Measurements from ENCODE around the gene NR2C2. TPM values are rescaled to one million over a fixed set of nuclear protein-coding genes. Genes with fewer than 3 reads are reported as not detected.

The NR2C2 gene
- total RNA-seq, 1 experiment from 2014 or later = 50.8 TPM

DNA sequence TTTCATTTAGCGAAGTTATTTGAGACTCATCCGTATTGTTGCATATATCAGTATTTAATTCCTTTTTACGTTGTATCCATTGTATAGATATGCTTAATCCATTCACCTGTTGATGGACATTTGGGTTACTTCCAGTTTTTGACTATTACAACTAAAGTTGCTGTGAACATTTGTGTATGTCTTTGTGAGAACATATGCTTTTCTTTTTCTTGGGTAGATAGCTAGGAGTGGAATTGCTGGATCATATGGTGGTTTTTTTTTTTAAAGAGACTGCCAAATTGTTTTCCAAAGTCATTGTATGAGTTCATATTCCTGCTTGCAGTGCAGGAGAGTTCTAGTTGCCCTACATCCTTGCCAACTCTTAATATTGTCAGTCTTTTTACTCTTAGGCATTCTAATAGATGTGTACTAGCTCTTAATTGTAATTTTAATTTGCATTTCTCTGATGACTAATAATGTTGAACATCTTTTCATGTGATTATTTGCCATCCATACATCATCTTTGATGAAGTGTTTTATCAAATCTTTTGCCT, 37.3 kb downstream of the NR2C2 start:
- POLR2A ChIA-PET = no interaction called here
- Mint-ChIP-seq H3K36me3 (no peaks in the 10 kb centered on the region), H3K4me1 (peaks cover 12% of the 10 kb centered on the region), H3K27ac (no peak overlapping the region), H3K27me3 (ENCODE audit: low read depth) (peaks cover 26% of the 10 kb centered on the region), H3K4me3 (no peak overlapping the region), H3K9me3 (peaks cover 6% of the 10 kb centered on the region; the same call in 1 of the 2 replicates)
- ATAC-seq (no peak), DNase-seq (ENCODE audit: low spot score) (no peak)
- CTCF ChIA-PET = no interaction called here
- TF ChIP-seq GABPB1 (CRISPR knock-in tag; IDR thresholded peaks at IDR 0.05) = no peak
- TF ChIP-seq, protein P1, sequence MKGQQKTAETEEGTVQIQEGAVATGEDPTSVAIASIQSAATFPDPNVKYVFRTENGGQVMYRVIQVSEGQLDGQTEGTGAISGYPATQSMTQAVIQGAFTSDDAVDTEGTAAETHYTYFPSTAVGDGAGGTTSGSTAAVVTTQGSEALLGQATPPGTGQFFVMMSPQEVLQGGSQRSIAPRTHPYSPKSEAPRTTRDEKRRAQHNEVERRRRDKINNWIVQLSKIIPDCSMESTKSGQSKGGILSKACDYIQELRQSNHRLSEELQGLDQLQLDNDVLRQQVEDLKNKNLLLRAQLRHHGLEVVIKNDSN (CRISPR knock-in tag; IDR thresholded peaks at IDR 0.05) = no peak
- TF ChIP-seq ZNF263 (CRISPR knock-in tag; IDR thresholded peaks at IDR 0.05; ENCODE audit: low read depth) = no peak
- TF ChIP-seq JUN (CRISPR knock-in tag; IDR thresholded peaks at IDR 0.05) = no peak
- TF ChIP-seq FOXJ3 (CRISPR knock-in tag; IDR thresholded peaks at IDR 0.05; ENCODE audit: borderline replicate concordance) = no peak
- TF ChIP-seq, protein P2, sequence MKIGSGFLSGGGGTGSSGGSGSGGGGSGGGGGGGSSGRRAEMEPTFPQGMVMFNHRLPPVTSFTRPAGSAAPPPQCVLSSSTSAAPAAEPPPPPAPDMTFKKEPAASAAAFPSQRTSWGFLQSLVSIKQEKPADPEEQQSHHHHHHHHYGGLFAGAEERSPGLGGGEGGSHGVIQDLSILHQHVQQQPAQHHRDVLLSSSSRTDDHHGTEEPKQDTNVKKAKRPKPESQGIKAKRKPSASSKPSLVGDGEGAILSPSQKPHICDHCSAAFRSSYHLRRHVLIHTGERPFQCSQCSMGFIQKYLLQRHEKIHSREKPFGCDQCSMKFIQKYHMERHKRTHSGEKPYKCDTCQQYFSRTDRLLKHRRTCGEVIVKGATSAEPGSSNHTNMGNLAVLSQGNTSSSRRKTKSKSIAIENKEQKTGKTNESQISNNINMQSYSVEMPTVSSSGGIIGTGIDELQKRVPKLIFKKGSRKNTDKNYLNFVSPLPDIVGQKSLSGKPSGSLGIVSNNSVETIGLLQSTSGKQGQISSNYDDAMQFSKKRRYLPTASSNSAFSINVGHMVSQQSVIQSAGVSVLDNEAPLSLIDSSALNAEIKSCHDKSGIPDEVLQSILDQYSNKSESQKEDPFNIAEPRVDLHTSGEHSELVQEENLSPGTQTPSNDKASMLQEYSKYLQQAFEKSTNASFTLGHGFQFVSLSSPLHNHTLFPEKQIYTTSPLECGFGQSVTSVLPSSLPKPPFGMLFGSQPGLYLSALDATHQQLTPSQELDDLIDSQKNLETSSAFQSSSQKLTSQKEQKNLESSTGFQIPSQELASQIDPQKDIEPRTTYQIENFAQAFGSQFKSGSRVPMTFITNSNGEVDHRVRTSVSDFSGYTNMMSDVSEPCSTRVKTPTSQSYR (CRISPR knock-in tag; IDR thresholded peaks at IDR 0.05) = no peak
- TF ChIP-seq ZNF232 (CRISPR knock-in tag; IDR thresholded peaks at IDR 0.05) = no peak
- TF ChIP-seq ESRRA (CRISPR knock-in tag; IDR thresholded peaks at IDR 0.05; ENCODE audit: borderline replicate concordance) = no peak
- no peak for TF ChIP-seq MYBL2 (CRISPR knock-in tag; IDR thresholded peaks at IDR 0.05)
- no peak for TF ChIP-seq SMAD3 (CRISPR knock-in tag; IDR thresholded peaks at IDR 0.05; ENCODE audit: borderline replicate concordance)
- TF ChIP-seq RELA (CRISPR knock-in tag; IDR thresholded peaks at IDR 0.05; ENCODE audit: borderline replicate concordance) = no peak
- TF ChIP-seq GTF2I (CRISPR knock-in tag; conservative IDR thresholded peaks at IDR 0.05) = no peak
- TF ChIP-seq KAT7 (CRISPR knock-in tag; IDR thresholded peaks at IDR 0.05; ENCODE audit: borderline replicate concordance) = no peak
- TF ChIP-seq NR1H2 (CRISPR knock-in tag; IDR thresholded peaks at IDR 0.05) = no peak
- no peak for TF ChIP-seq CREM (CRISPR knock-in tag; IDR thresholded peaks at IDR 0.05)
- TF ChIP-seq, protein P3, sequence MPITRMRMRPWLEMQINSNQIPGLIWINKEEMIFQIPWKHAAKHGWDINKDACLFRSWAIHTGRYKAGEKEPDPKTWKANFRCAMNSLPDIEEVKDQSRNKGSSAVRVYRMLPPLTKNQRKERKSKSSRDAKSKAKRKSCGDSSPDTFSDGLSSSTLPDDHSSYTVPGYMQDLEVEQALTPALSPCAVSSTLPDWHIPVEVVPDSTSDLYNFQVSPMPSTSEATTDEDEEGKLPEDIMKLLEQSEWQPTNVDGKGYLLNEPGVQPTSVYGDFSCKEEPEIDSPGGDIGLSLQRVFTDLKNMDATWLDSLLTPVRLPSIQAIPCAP (CRISPR knock-in tag; IDR thresholded peaks at IDR 0.05) = no peak
- TF ChIP-seq, protein P4, sequence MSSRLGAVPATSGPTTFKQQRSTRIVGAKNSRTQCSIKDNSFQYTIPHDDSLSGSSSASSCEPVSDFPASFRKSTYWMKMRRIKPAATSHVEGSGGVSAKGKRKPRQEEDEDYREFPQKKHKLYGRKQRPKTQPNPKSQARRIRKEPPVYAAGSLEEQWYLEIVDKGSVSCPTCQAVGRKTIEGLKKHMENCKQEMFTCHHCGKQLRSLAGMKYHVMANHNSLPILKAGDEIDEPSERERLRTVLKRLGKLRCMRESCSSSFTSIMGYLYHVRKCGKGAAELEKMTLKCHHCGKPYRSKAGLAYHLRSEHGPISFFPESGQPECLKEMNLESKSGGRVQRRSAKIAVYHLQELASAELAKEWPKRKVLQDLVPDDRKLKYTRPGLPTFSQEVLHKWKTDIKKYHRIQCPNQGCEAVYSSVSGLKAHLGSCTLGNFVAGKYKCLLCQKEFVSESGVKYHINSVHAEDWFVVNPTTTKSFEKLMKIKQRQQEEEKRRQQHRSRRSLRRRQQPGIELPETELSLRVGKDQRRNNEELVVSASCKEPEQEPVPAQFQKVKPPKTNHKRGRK (CRISPR knock-in tag; IDR thresholded peaks at IDR 0.05; ENCODE audit: borderline replicate concordance) = no peak
- TF ChIP-seq, protein P5, sequence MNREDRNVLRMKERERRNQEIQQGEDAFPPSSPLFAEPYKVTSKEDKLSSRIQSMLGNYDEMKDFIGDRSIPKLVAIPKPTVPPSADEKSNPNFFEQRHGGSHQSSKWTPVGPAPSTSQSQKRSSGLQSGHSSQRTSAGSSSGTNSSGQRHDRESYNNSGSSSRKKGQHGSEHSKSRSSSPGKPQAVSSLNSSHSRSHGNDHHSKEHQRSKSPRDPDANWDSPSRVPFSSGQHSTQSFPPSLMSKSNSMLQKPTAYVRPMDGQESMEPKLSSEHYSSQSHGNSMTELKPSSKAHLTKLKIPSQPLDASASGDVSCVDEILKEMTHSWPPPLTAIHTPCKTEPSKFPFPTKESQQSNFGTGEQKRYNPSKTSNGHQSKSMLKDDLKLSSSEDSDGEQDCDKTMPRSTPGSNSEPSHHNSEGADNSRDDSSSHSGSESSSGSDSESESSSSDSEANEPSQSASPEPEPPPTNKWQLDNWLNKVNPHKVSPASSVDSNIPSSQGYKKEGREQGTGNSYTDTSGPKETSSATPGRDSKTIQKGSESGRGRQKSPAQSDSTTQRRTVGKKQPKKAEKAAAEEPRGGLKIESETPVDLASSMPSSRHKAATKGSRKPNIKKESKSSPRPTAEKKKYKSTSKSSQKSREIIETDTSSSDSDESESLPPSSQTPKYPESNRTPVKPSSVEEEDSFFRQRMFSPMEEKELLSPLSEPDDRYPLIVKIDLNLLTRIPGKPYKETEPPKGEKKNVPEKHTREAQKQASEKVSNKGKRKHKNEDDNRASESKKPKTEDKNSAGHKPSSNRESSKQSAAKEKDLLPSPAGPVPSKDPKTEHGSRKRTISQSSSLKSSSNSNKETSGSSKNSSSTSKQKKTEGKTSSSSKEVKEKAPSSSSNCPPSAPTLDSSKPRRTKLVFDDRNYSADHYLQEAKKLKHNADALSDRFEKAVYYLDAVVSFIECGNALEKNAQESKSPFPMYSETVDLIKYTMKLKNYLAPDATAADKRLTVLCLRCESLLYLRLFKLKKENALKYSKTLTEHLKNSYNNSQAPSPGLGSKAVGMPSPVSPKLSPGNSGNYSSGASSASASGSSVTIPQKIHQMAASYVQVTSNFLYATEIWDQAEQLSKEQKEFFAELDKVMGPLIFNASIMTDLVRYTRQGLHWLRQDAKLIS (CRISPR knock-in tag; IDR thresholded peaks at IDR 0.05; ENCODE audit: borderline replicate concordance) = no peak
- TF ChIP-seq, protein P6, sequence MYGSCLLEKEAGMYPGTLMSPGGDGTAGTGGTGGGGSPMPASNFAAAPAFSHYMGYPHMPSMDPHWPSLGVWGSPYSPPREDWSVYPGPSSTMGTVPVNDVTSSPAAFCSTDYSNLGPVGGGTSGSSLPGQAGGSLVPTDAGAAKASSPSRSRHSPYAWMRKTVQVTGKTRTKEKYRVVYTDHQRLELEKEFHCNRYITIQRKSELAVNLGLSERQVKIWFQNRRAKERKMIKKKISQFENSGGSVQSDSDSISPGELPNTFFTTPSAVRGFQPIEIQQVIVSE (CRISPR knock-in tag; IDR thresholded peaks at IDR 0.05; ENCODE audit: borderline replicate concordance) = no peak
